Uterus (tissue), 2 donors: ENCODE data around the gene C11orf52.

ENCODE experiments used
- CTCF ChIP-seq, 4 experiments: fragments of 200-600 bp in 2 of 4; fragments of 450-650 bp in 2 of 4; sonication (generic) in 2 of 4; IDR thresholded peaks; one replicate each; pipeline ENCODE4 v1.5.1; 2016 to 2019; ENCODE audit warnings: antibody characterized with exemption in 4 of 4, mild to moderate bottlenecking in 2 of 4, moderate library complexity in 1 of 4
- POLR2A ChIP-seq, 2 donors: fragments of 450-650 bp; IDR thresholded peaks; one replicate each; pipeline ENCODE4 v1.6.1; 2016; ENCODE audit warnings: antibody characterized with exemption in 2 of 2, mild to moderate bottlenecking in 1 of 2, moderate library complexity in 1 of 2

GRCh38 chr11:111910676-111911562 lies 7.8 kb upstream of the C11orf52 start:
- no peak for TF ChIP-seq CTCF (IDR thresholded peaks at IDR 0.05)
- TF ChIP-seq POLR2A (IDR thresholded peaks at IDR 0.05) = no peak
